B cell (primary cell): ENCODE measurements around the gene TSPAN18. TPM values are rescaled to one million over a fixed set of nuclear protein-coding genes. Genes with fewer than 3 reads are reported as not detected.
A peak's percentile ranks its signal among the peaks of the same experiment; 100 is the strongest.

ENCODE experiments used
- ATAC-seq: fragments of 200-7000 bp; cut with Tn5 transposase; one replicate; pipeline ENCODE4 v1.10.0; 2021; ENCODE audit warnings: low read depth, mild to moderate bottlenecking, moderate number of reproducible peaks, moderate library complexity
- CTCF ChIA-PET: fragments of 350-600 bp; sonication (Branson Sonifier 250); formaldehyde crosslinking; loops from one replicate; lab custom pipeline; 2021; ENCODE audit warnings: antibody characterized with exemption, inconsistent platforms; lab: Charles Lee
- POLR2A ChIA-PET: fragments of 350-600 bp; sonication (Branson Sonifier 250); formaldehyde crosslinking; loops from one replicate; lab custom pipeline; 2021; ENCODE audit warnings: antibody characterized with exemption; lab: Charles Lee
- DNase-seq: peaks from one replicate; pipeline ENCODE4 v3.0.0; 2013
- H2AFZ ChIP-seq: 2 replicates; pipeline ENCODE4 v1.6.1; 2012; ENCODE audit warnings: mild to moderate bottlenecking, low read depth, low read length; ENCODE audit not compliant: insufficient read depth, poor library complexity, severe bottlenecking
- H3K27ac ChIP-seq, 2 donors: 1 replicate in 1 of 2; 2 replicates in 1 of 2; pipeline ENCODE4 v1.5.1; 2012 to 2013; ENCODE audit warnings: low read length in 2 of 2, mild to moderate bottlenecking in 2 of 2, moderate library complexity in 1 of 2
- H3K27me3 ChIP-seq, 4 experiments: fragments of 200-600 bp in 1 of 4; sonication (generic) in 1 of 4; replicated peaks in 1 of 4; 1 replicate in 2 of 4; 2 replicates in 2 of 4; pipeline versions ENCODE4 v1.6.1 to v1.7.0; 2013 to 2016; ENCODE audit warnings: low read length in 3 of 4, mild to moderate bottlenecking in 2 of 4, mixed read lengths in 1 of 4, moderate library complexity in 1 of 4; ENCODE audit not compliant: insufficient read depth in 4 of 4, control insufficient read depth in 3 of 4; ENCODE audit errors: control extremely low read depth in 1 of 4
- H3K36me3 ChIP-seq, 2 experiments: replicated peaks in 1 of 2; 1 replicate in 1 of 2; 2 replicates in 1 of 2; pipeline versions ENCODE4 v1.6.1 to v1.7.1; 2013; ENCODE audit warnings: low read length in 1 of 2; ENCODE audit not compliant: insufficient read depth in 2 of 2, control insufficient read depth in 1 of 2; ENCODE audit errors: control extremely low read depth in 1 of 2, extremely low read depth in 1 of 2
- H3K4me1 ChIP-seq, 2 donors: fragments of 200-600 bp in 1 of 2; sonication (generic) in 1 of 2; 1 replicate in 1 of 2; 2 replicates in 1 of 2; pipeline versions ENCODE4 v1.5.1 to v1.6.1; 2013 to 2017; ENCODE audit warnings: low read length in 2 of 2; ENCODE audit not compliant: control insufficient read depth in 2 of 2, insufficient read depth in 2 of 2
- H3K4me2 ChIP-seq: replicated peaks from 2 replicates; pipeline ENCODE3; 2012; ENCODE audit warnings: mild to moderate bottlenecking, low read depth, low read length; ENCODE audit not compliant: poor library complexity, severe bottlenecking
- H3K4me3 ChIP-seq, 5 experiments: fragments of 200-600 bp in 1 of 5; sonication (generic) in 1 of 5; 1 replicate in 3 of 5; 2 replicates in 2 of 5; pipeline versions ENCODE4 v1.5.1 to v1.7.0; 2011 to 2016; ENCODE audit warnings: low read length in 4 of 5, mild to moderate bottlenecking in 4 of 5, low read depth in 2 of 5, control low read depth in 1 of 5, moderate library complexity in 1 of 5; ENCODE audit not compliant: insufficient read depth in 1 of 5; ENCODE audit errors: control extremely low read depth in 1 of 5, extremely low read depth in 1 of 5
- H3K79me2 ChIP-seq: fragments of 200-600 bp; sonication (generic); one replicate; pipeline ENCODE4 v1.6.0; 2016; ENCODE audit warnings: low read length; ENCODE audit not compliant: control insufficient read depth, insufficient read depth
- H3K9ac ChIP-seq: fragments of 200-600 bp; sonication (generic); 2 replicates; pipeline ENCODE4 v1.6.1; 2017; ENCODE audit warnings: mild to moderate bottlenecking, low read length, moderate library complexity
- H3K9me3 ChIP-seq, 3 donors: one replicate each; pipeline versions ENCODE4 v1.6.1 to v1.7.1; 2013; ENCODE audit warnings: low read length in 2 of 3; ENCODE audit not compliant: control insufficient read depth in 2 of 3, insufficient read depth in 1 of 3; ENCODE audit errors: control extremely low read depth in 1 of 3
- H4K20me1 ChIP-seq: 2 replicates; pipeline ENCODE4 v1.6.0; 2012; ENCODE audit warnings: mild to moderate bottlenecking, low read length; ENCODE audit not compliant: insufficient read depth, control insufficient read depth, poor library complexity, severe bottlenecking
- H3K27ac Mint-ChIP-seq: one replicate; pipeline ENCODE4 v1.8.0; 2021; ENCODE audit warnings: mixed read lengths
- H3K27me3 Mint-ChIP-seq: one replicate; pipeline ENCODE4 v1.8.0; 2021; ENCODE audit warnings: mixed read lengths
- H3K4me1 Mint-ChIP-seq: one replicate; pipeline ENCODE4 v1.8.0; 2021; ENCODE audit warnings: mixed read lengths
- H3K4me3 Mint-ChIP-seq: one replicate; pipeline ENCODE4 v1.8.0; 2021; ENCODE audit warnings: mixed read lengths
- H3K9me3 Mint-ChIP-seq: one replicate; pipeline ENCODE4 v1.8.0; 2022; ENCODE audit warnings: mixed read lengths; ENCODE audit not compliant: insufficient read depth
- EZH2 ChIP-seq: IDR thresholded peaks from 2 replicates; pipeline ENCODE4 v1.6.1; 2012; ENCODE audit warnings: borderline replicate concordance, low read depth, mild to moderate bottlenecking, moderate library complexity, low read length; ENCODE audit not compliant: insufficient read depth, poor library complexity, severe bottlenecking
- WGBS: methylation state at CpG from one replicate; pipeline ENCODE4 v1.1.5; 2013; ENCODE audit warnings: missing lambda C conversion rate; ENCODE audit not compliant: insufficient coverage; 5-methylcytosine and 5-hydroxymethylcytosine counted together
- intact Hi-C: fragments of 100-400 bp; cut with micrococcal nuclease; formaldehyde crosslinking; loops from one replicate; pipeline ENCODE4 v1.10.0; 2022
- polyA plus RNA-seq: library from polyadenylated mRNA; depleted of rRNA; stranded (reverse); fragments of >200 nt; gene quantifications from 2 replicates; pipeline ENCODE4 v1.2.3, GENCODE V29; 2012
- total RNA-seq, 2 donors: library from RNA; stranded (reverse); fragments of 120-200 nt in 1 of 2; gene quantifications; 1 replicate in 1 of 2; 2 replicates in 1 of 2; pipeline versions ENCODE4 v1.2.3 to v1.2.4, GENCODE V29; 2013 to 2022
- TF ChIP-seq, protein P1 (sequence below): fragments of 200-600 bp; IDR thresholded peaks from one replicate; pipeline ENCODE4 v1.8.0; 2022; ENCODE audit warnings: antibody characterized with exemption, mild to moderate bottlenecking

TSPAN18 gene
- total and polyA plus RNA-seq, 2 donors (not counting 1 experiment from before 2014, with no cell fraction given): 0.75 to 2.0 TPM

DNA sequence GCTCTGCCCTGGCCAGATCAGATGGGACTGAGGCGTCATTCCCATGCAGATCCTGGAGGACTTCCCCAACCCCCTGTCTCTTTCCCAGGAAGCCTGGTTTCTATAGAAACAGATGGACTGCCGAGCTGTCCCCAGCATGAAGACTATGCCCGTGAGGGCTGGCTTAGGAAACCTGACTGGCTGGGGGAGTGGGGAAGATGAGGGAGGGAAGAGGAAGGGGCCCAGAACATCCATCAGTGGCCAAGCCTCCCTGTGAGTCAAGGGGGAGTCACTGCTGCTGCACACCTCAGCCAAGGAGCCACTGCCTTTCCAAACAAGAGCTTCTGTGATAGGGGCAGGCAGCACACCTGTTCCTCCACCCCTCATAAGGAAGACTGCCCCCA, 218.1 kb downstream of the TSPAN18 start:
- TF ChIP-seq, protein P1, sequence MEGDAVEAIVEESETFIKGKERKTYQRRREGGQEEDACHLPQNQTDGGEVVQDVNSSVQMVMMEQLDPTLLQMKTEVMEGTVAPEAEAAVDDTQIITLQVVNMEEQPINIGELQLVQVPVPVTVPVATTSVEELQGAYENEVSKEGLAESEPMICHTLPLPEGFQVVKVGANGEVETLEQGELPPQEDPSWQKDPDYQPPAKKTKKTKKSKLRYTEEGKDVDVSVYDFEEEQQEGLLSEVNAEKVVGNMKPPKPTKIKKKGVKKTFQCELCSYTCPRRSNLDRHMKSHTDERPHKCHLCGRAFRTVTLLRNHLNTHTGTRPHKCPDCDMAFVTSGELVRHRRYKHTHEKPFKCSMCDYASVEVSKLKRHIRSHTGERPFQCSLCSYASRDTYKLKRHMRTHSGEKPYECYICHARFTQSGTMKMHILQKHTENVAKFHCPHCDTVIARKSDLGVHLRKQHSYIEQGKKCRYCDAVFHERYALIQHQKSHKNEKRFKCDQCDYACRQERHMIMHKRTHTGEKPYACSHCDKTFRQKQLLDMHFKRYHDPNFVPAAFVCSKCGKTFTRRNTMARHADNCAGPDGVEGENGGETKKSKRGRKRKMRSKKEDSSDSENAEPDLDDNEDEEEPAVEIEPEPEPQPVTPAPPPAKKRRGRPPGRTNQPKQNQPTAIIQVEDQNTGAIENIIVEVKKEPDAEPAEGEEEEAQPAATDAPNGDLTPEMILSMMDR: no peak
- TF ChIP-seq EZH2: no peak
- ChIA-PET CTCF (interaction anchor here (1.1 to 7.3 kb wide), 5 partner anchors 7 to 160 kb away, joined by 3 to 114 read pairs (median 10); no protein-coding TSS in a partner anchor), POLR2A (interaction anchor here (1.0 to 3.9 kb wide), 3 partner anchors 17 to 84 kb away, joined by 3 to 16 read pairs (median 3); no protein-coding TSS in a partner anchor)
- Mint-ChIP-seq H3K27ac (peak overlapping the region; percentile 95), H3K4me1 (peaks cover 96% of the 10 kb centered on the region), H3K27me3 (no peaks in the 10 kb centered on the region), H3K4me3 (no peak overlapping the region), H3K9me3 (no peaks in the 10 kb centered on the region)
- Histone ChIP-seq H3K9me3 (no peaks in the 10 kb centered on the region), H3K36me3 (peaks cover 0 to 15% of the 10 kb centered on the region in 2 experiments), H4K20me1 (peaks cover 20% of the 10 kb centered on the region), H3K4me1 (peaks cover 62 to 74% of the 10 kb centered on the region in 2 donors), H3K4me3 (no peak overlapping the region), H3K79me2 (peaks cover 59% of the 10 kb centered on the region), H3K9ac (no peak overlapping the region), H2AFZ (no peak overlapping the region), H3K4me2 (peak overlapping the region; percentile 88), H3K27me3 (no peaks in the 10 kb centered on the region), H3K27ac (no peak overlapping the region)
- WGBS: 80% methylated on average over 1 of the region's 3 CpGs
- intact Hi-C loops: loop anchor here (10.0 kb wide), 2 partner anchors 340 to 380 kb away; partner anchors contain the start of gene CD82
- DNase-seq (no peak), ATAC-seq (no peak)

DNA sequence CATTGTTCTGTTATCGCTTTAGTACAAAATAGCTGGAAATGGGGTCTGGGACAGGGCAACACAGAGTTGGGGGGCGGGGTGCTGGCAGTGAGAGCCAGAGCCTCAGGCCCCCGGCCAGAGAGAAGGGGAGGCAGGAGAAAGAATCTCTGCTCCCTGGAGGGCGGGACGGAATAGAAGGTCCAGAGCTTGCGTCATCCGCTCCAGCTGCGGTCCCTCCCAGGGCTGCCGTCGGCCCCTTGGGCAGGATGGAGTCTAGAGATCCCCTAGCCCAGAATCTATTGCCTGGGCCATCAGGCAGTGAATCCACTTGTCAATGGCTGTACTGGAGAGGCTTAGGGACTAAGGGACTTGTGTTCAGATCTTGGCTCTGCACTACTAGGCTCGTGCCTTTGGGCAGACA, 218.9 kb downstream of the TSPAN18 start:
- Histone ChIP-seq H3K27ac (no peak overlapping the region), H3K27me3 (no peaks in the 10 kb centered on the region), H3K4me2 (no peak overlapping the region), H3K79me2 (peaks cover 57% of the 10 kb centered on the region), H3K9me3 (no peaks in the 10 kb centered on the region), H3K4me3 (no peak overlapping the region), H3K4me1 (peaks cover 60 to 66% of the 10 kb centered on the region in 2 donors), H3K9ac (no peak overlapping the region), H2AFZ (no peak overlapping the region), H3K36me3 (peaks cover 0 to 8% of the 10 kb centered on the region in 2 experiments), H4K20me1 (peaks cover 20% of the 10 kb centered on the region)
- DNase-seq: no peak
- intact Hi-C loops: loop anchor here (10.0 kb wide), 2 partner anchors 341 to 381 kb away; partner anchors contain the start of gene CD82
- H3K27ac Mint-ChIP-seq: peak overlapping the region; percentile 50
- POLR2A ChIA-PET: interaction anchor here (1.0 to 3.9 kb wide), 3 partner anchors 17 to 83 kb away, joined by 3 to 16 read pairs (median 3); no protein-coding TSS in a partner anchor
- H3K27me3 Mint-ChIP-seq: no peaks in the 10 kb centered on the region
- CTCF ChIA-PET: interaction anchor here (1.1 to 7.3 kb wide), 5 partner anchors 8 to 160 kb away, joined by 3 to 114 read pairs (median 10); no protein-coding TSS in a partner anchor
- no peak overlapping the region for H3K4me3 Mint-ChIP-seq
- no peaks in the 10 kb centered on the region for H3K9me3 Mint-ChIP-seq
- TF ChIP-seq, protein P1: no peak
- TF ChIP-seq EZH2: no peak
- ATAC-seq: no peak
- peaks cover 88% of the 10 kb centered on the region for H3K4me1 Mint-ChIP-seq
- WGBS: 100% methylated on average over 11 of the region's 11 CpGs
